Left lung (tissue), 10 donors: Measurements from ENCODE around the gene ETAA1. TPM values are rescaled to one million over a fixed set of nuclear protein-coding genes. Genes with fewer than 3 reads are reported as not detected.
A peak's percentile ranks its signal among the peaks of the same experiment; 100 is the strongest.

Source experiments
- ATAC-seq: fragments of 200-7000 bp; cut with Tn5 transposase; one replicate; pipeline ENCODE4 v1.9.1; 2020; ENCODE audit warnings: moderate library complexity
- DNase-seq, 4 donors: peaks; one replicate each; pipeline ENCODE4 v3.0.0-alpha.2; 2013 to 2020
- H3K27ac ChIP-seq, 2 donors: fragments of 200-600 bp; sonication (generic) in 1 of 2; one replicate each; pipeline versions ENCODE4 v1.5.0 to v1.8.0; 2020 to 2021
- H3K27me3 ChIP-seq, 2 donors: fragments of 200-600 bp; sonication (generic) in 1 of 2; one replicate each; pipeline versions ENCODE4 v1.5.0 to v1.8.0; 2020 to 2021
- H3K36me3 ChIP-seq, 2 donors: fragments of 200-600 bp; sonication (generic) in 1 of 2; one replicate each; pipeline versions ENCODE4 v1.5.0 to v1.8.0; 2020 to 2021
- H3K4me1 ChIP-seq, 2 donors: fragments of 200-600 bp; one replicate each; pipeline ENCODE4 v1.8.0; 2021
- H3K4me3 ChIP-seq, 2 donors: fragments of 200-600 bp; sonication (generic) in 1 of 2; one replicate each; pipeline versions ENCODE4 v1.5.0 to v1.8.0; 2020 to 2021; ENCODE audit warnings: mild to moderate bottlenecking in 1 of 2
- H3K9me3 ChIP-seq, 2 donors: fragments of 200-600 bp; sonication (generic) in 1 of 2; one replicate each; pipeline versions ENCODE4 v1.5.0 to v1.8.0; 2020 to 2021
- intact Hi-C, 2 donors: fragments of 100-400 bp; cut with DNase I; formaldehyde crosslinking; loops; one replicate each; pipeline versions ENCODE4 v1.11.2 to v1.14.2; 2022
- polyA plus RNA-seq, 6 donors: library from polyadenylated mRNA; unstranded; fragments of 120-200 nt; gene quantifications; one replicate each; pipeline ENCODE4 v1.2.1, GENCODE V29; 2013; ENCODE audit not compliant: insufficient read length in 6 of 6
- total RNA-seq, 2 donors: library from RNA; stranded (reverse); fragmentation: NEBNext Ultra II Directional; extraction: Animal tissue kit (Norgen Biotek cat#: 25700); gene quantifications; one replicate each; pipeline ENCODE4 v1.2.1, GENCODE V29; 2021
- TF ChIP-seq, protein P1 (sequence below), 2 donors: fragments of 200-600 bp; sonication (generic) in 1 of 2; IDR thresholded peaks; one replicate each; pipeline versions ENCODE4 v1.5.0 to v1.8.0; 2021; ENCODE audit warnings: antibody characterized with exemption in 2 of 2
- donor health status: DM: no; HTN: yes; CAD: no.
- donor health status: DM: no; HTN: no; CAD: no.

Gene ETAA1
- total and polyA plus RNA-seq, 8 donors: 11.8 to 34.5 (median 29.5) TPM

- TF ChIP-seq, protein P1, sequence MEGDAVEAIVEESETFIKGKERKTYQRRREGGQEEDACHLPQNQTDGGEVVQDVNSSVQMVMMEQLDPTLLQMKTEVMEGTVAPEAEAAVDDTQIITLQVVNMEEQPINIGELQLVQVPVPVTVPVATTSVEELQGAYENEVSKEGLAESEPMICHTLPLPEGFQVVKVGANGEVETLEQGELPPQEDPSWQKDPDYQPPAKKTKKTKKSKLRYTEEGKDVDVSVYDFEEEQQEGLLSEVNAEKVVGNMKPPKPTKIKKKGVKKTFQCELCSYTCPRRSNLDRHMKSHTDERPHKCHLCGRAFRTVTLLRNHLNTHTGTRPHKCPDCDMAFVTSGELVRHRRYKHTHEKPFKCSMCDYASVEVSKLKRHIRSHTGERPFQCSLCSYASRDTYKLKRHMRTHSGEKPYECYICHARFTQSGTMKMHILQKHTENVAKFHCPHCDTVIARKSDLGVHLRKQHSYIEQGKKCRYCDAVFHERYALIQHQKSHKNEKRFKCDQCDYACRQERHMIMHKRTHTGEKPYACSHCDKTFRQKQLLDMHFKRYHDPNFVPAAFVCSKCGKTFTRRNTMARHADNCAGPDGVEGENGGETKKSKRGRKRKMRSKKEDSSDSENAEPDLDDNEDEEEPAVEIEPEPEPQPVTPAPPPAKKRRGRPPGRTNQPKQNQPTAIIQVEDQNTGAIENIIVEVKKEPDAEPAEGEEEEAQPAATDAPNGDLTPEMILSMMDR (IDR thresholded peaks at IDR 0.05): no peak
- Histone ChIP-seq H3K27me3 (no peaks in the 10 kb centered on the region), H3K4me3 (no peak overlapping the region), H3K36me3 (no peaks in the 10 kb centered on the region), H3K27ac (peak overlapping the region; percentile 7 to 50), H3K4me1 (peaks cover 0 to 7% of the 10 kb centered on the region in 2 donors), H3K9me3 (no peaks in the 10 kb centered on the region)
- ATAC-seq: no peak
- intact Hi-C loops: no loop called here
- no peak for DNase-seq
Measured at GRCh38 chr2:67389788-67390187, 7.3 kb upstream of the ETAA1 start.

GRCh38 chr2:67393237-67393636 is 3.9 kb upstream of the ETAA1 start:
- H3K36me3 ChIP-seq: no peaks in the 10 kb centered on the region
- TF ChIP-seq, protein P1 (IDR thresholded peaks at IDR 0.05): no peak
- peaks cover 5 to 7% of the 10 kb centered on the region in 2 donors for H3K4me1 ChIP-seq
- H3K4me3 ChIP-seq: no peak overlapping the region
- no peak for DNase-seq
- H3K27me3 ChIP-seq: no peaks in the 10 kb centered on the region
- H3K9me3 ChIP-seq: no peaks in the 10 kb centered on the region
- no peak overlapping the region for H3K27ac ChIP-seq
- no peak for ATAC-seq
- intact Hi-C loops: no loop called here

- intact Hi-C loops: no loop called here
- TF ChIP-seq, protein P1 (IDR thresholded peaks at IDR 0.05): no peak
- ATAC-seq: no peak
- DNase-seq: no peak
- Histone ChIP-seq H3K36me3 (no peaks in the 10 kb centered on the region), H3K4me1 (peaks cover 7 to 19% of the 10 kb centered on the region in 2 donors), H3K4me3 (no peak overlapping the region), H3K27ac (peak overlapping the region in 1 of 2 donors; percentile 3), H3K9me3 (no peaks in the 10 kb centered on the region), H3K27me3 (no peaks in the 10 kb centered on the region)
Measured at GRCh38 chr2:67394734-67395133, 2.4 kb upstream of the ETAA1 start.

GRCh38 chr2:67399144-67399543 is 2.0 kb downstream of the ETAA1 start:
- DNase-seq (no peak), ATAC-seq (no peak)
- Histone ChIP-seq H3K4me1 (peaks cover 19 to 28% of the 10 kb centered on the region in 2 donors), H3K36me3 (peaks cover 0 to 15% of the 10 kb centered on the region in 2 donors), H3K27ac (peak overlapping the region in 1 of 2 donors; percentile 22), H3K9me3 (no peaks in the 10 kb centered on the region), H3K4me3 (no peak overlapping the region), H3K27me3 (no peaks in the 10 kb centered on the region)
- TF ChIP-seq, protein P1 (IDR thresholded peaks at IDR 0.05): no peak
- intact Hi-C loops: no loop called here

GRCh38 chr2:67399831-67400489 is 2.8 kb downstream of the ETAA1 start:
- H3K9me3 ChIP-seq: no peaks in the 10 kb centered on the region
- no peak for DNase-seq
- no peak overlapping the region for H3K4me3 ChIP-seq
- no peaks in the 10 kb centered on the region for H3K27me3 ChIP-seq
- intact Hi-C loops: no loop called here
- ATAC-seq: no peak
- peaks cover 0 to 23% of the 10 kb centered on the region in 2 donors for H3K36me3 ChIP-seq
- H3K27ac ChIP-seq: peak overlapping the region in 1 of 2 donors; percentile 22
- TF ChIP-seq, protein P1 (IDR thresholded peaks at IDR 0.05): no peak
- H3K4me1 ChIP-seq: peaks cover 19 to 28% of the 10 kb centered on the region in 2 donors
